Mesenteric fat pad (tissue), 1 donor: ENCODE data around the gene SLC1A2. TPM values are rescaled to one million over a fixed set of nuclear protein-coding genes. Genes with fewer than 3 reads are reported as not detected.

Source experiments
- DNase-seq: peaks from one replicate; pipeline ENCODE4 v3.0.0-alpha.2; 2020; ENCODE audit warnings: low spot score
- total RNA-seq: library from RNA; stranded (reverse); fragmentation: NEBNext Ultra II Directional; extraction: Animal tissue kit (Norgen Biotek cat#: 25700); gene quantifications from one replicate; pipeline ENCODE4 v1.2.1, GENCODE V29; 2021
- donor health status: DM: yes; HTN: yes; CAD: no.

SLC1A2 gene
- total RNA-seq, 1 donor from 2014 or later: 1.3 TPM

DNA sequence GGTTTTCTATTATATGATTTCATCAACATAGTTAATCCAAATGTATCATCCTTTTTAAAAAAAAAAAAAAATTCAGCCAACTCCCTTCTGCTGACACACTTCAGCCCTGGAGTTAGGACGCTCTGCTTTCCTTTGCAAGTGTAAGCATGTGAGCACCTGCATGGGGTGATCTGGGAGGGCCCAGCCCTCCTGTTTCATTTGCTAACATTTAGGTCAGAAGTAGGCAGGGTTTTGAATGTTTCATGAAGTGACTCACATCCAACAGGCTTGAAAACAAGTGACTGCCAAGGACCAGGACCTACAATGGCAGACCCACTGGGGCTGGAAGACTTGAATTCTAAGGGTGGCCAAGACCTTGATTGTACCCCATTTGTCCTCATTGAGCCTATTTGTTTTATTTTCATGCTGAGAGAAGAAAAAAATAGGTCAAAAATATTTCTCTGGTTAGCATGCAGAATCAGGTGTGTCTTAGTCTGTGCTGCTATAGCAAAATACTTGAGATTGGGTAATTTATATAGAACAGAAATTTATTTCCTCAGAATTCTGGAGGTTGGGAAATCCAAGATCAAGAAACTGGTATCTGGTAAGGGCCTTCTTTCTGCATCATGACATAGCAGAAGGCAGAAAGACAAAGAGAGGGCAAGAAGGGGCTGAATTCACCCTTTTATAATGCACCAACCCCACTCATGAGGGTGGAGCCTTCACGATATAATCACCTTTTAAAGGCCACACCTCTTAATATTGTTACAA lies 142.8 kb downstream of the SLC1A2 start:
- no peak for DNase-seq

DNA sequence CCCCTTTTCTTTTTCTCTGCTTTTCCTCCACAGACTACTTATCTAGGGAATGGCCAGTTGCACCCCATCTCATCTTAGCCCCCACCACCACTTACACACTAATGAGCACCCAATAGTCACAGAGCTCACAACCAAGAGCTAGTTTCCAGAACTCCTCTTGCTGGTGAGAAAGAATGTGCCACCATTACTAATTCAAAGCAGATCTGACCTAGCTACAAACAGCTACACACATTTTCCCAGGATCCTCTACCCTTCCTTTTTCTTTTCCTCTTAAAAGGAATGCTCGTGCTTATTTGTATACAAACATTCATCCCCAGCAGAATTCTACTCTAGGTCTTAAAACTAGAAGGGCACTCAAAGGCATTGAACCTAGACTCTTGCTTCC lies 143.6 kb downstream of the SLC1A2 start:
- DNase-seq: no peak

DNA sequence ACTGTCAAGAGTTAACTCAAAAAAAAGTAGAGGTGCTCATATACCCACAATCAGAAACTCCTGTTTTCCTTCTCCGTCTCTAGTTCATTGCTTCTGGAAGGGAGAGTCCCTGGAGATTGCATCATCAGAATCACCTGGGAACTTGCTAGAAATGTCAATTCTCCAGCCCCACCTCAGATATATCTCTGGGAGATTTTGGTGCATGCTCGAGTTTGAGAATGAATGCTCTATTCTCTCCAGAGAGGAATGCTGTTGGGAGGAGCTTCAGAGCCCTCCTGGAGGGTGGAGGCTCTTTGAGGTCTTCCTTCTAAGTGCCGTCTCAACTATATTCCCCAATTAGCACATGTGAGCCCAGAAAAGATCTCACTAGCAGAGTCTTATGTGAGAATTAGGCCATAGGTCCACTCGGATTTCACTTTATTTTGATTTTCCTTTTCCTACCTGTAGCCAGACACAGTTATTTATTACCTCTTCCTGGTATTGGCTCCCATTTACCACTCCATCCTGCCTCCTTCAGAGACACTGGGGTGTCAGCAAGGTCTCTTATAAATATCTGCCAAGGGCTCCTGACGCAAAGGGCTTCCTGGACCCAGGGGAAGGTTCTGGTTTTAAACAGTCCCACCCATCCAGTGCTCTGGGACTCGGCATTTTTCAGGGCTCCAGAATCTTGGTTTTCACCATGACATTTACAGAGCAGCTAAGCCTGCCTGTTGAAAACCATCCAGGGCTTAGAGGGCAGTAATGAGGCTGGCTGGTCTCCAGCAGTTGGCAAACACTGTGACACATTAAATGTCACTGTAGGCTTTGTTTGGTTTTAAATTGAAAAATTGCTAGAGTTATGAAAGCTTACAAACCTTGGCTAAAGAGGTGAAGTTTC lies 144.2 kb downstream of the SLC1A2 start:
- no peak for DNase-seq

DNA sequence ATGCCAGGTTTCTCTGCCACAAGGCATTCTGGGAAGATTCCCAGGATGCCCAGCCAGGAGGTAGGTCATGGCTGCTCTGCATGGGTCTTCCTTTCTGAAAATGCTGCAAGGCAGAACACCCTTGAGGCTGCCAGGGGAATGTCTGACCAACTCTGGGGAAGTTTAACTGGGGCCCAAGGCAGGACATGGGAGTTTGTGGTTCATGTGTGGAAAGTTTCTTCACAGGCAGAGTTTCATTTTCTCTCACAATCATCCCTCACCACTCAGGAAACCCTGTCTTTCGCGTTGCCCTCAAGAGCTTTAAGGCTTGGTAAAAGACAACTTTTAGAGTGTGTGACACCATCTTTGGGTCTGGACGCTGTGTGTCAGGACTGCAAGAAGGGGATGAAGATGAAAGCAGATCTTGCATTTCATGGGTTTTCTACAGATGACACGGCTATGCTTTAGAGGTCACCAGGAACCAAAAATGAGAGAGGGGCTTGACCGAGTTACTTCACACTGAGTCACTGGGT lies 146.9 kb downstream of the SLC1A2 start:
- DNase-seq: no peak

DNA sequence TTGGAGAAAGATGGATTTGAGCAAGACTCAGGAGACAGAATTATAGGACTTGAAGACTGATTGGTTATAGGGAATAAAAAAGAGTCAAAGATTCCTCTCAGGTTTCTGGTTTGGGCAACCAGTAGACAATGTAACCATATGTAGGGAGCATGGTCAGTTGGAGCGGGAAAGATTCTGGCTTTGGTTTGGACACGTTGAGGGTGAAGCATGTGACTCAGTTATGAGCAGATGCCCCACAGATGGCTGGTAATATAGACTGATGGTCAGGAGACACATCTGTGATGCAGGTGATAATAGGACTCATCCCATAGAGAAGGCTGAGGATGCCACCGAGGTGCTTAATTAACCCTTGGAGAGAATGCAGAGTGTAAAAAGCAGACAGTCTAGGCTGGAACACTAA lies 148.3 kb downstream of the SLC1A2 start:
- no peak for DNase-seq

DNA sequence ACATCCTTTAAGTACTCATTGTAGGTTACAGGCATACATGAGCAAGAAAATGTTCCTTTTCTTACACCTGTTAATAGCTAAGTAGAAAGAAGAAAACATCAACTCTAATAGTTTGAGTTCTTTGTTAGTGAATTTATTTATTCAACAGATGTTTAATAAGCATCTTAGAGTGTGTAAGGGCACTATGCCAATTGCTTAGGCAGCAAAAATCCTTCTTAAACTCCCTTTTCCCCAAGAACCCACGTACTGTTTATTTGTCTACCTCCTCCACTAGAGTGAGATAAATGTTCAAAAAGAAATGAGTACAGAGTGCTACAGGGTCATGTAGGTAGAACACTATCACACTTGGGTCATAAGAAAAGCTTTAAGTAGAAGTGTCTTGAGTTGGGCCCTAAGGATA lies 149.0 kb downstream of the SLC1A2 start:
- no peak for DNase-seq

DNA sequence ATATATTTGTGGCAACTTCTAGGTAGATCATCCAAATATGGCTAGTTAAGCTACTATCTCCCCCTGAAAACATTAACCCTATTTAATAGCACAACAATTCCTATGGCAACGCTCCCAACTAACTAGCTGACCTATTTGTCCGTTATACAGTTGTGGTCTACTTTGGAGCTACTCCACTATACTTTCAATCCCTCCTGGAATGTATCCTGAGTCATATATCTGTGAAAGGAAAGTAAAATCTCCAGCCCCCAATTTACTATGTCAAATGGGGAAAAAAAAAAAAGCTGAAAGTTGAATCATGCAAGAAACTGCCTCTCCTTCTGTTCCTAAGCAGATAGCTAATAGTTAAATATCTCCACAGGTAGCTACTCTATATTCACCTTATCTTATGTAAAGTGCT lies 151.9 kb downstream of the SLC1A2 start:
- DNase-seq: no peak

DNA sequence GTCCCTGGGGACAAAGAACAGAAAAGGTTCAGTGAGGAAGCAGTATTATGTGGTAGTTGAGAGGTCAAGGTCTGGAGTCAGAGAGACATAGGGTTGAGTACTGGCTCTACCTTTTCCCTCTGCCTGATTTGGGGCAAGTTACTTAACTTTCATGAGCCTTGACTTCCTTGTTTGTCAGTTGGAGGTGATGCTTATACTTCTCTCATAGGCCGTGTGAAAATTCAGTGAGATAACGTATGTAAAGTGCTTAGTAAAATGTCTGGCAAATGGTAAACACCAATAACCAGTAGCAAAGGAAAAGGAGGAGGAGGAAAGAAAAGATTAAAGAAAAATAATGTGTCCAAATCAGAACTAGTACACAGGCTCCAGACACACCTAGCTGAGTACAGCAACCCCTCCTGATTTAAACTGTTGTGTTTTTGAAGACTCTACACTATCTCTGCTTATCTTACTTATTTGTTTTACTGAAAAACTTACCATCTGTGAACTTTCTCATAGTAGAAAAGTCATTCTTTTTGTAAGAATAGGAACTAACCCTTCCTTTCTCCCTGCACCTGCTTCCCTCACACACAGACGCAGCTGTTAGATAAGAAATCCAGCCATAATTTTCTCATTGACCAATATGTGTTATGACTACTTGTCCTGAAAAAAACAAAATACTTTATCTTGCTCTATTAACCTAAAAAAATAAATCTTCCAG lies 153.5 kb downstream of the SLC1A2 start:
- no peak for DNase-seq

DNA sequence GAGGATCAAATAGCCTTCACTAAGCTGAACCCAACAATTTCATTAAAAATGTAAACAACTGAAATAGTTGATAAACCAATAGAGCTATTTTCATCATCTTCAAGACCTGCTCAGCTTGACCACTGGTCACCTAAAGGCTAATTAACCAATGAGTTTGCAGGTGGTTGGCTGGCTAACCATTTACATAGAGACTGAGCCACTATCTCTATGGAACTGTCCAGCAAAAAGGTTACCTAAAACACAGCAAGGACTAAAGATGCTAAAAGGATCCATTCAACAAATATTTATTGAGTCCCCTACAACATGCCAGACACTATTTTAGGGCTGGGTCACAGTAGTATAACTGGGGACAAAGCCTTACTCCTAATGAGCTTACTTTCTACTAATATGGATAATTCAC lies 156.6 kb downstream of the SLC1A2 start:
- no peak for DNase-seq

DNA sequence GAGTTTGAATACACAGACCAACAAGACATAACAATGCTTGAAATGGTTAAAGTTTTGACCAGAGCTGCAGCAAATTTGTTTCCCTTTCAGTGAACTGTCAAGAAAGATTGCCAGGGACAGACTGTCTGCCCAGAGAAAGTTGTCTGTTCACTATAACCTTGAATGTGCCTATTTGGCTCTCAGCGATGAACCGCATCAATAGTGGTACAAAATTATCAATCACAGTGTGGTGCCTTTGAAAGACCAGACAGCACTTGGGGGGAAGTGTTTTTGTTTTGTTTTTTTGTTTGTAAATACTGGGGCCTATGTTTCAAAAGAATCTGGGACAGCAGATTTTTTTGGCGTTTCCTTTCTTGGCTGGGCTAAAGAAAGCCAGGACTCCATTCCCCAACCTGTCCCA lies 157.3 kb downstream of the SLC1A2 start:
- DNase-seq: no peak

DNA sequence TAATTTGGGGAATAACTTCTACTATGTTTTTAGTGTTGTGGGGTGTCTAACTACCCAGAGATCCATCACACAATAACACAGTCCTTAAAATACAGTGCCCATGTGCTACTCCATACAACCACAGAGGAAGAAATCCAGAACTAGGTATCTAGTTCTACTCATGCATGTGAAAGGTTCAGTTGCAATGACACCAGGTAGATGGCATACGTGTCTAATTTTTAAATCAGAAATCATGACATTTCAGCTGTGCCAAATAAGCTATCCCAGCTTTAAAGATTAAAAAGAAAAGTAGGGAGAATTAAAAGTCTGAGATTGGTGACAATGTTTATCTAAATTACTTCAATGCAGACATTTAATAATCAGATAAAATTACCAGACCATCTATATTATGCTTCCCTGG lies 158.2 kb downstream of the SLC1A2 start:
- no peak for DNase-seq

DNA sequence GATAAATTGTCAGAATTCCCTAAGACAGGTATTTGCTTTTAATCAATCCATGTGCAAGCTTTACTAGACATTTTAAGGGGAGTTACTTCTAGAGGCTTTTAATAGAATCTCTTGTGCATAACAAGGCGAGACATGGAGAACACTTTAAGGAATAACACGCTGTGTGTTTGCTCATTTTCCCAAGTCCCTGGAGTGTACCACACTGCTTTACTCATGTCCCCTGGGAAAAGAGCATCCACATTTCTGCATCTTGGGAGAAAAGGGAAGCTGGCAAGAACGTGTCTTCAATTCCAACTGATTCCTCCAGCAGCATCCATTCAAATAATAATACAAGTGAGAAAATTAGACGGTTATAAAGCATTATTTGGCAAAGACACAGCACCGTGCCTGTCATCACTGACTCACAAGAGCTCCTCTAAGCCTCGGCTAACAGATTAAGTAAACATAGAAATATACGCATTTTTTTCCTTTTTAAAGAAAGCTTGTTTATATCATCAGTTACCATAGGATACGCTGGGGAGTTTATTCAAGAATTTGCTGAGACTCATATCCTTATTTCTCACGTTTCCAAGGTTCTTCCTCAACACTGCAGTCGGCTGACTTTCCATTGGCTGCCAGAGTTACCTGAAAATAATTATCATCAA lies 158.9 kb downstream of the SLC1A2 start:
- no peak for DNase-seq

DNA sequence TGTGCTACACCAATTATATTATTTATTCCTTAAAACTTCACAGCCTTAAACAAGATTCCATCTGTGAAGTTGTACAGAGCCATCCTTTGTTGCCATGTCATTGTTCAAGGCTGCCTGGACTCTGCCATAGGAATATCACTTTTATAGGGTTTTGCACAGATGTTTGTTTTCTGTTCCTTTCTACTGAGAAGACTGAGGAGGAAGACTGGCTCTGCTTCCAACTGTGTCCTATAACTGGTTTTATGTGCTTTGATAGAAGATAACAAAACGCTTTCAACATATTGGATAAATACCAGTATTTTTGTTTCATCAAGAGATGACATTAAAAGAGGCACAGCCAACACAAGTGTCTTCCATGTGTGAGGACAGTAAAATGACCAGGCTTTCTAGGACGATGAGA lies 159.8 kb downstream of the SLC1A2 start:
- no peak for DNase-seq

DNA sequence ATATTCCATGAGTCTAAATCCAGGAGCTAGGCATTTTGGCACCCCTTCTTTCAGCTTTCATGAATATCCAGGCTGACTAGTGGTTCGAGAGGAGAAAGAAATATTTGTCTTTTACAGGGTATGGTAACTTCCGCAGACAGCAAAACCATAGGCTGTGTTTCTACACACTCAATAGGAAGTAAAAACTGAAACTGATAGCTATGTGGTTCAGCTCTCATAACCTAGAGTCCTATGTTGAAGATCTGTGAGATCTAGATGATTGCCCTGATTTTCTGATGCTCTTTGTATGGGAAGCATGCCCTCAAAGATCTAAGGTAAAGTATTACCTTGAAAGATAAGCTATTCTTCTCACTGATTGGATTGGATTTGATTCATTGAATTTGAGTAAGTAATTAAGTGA lies 162.1 kb downstream of the SLC1A2 start:
- DNase-seq: no peak

DNA sequence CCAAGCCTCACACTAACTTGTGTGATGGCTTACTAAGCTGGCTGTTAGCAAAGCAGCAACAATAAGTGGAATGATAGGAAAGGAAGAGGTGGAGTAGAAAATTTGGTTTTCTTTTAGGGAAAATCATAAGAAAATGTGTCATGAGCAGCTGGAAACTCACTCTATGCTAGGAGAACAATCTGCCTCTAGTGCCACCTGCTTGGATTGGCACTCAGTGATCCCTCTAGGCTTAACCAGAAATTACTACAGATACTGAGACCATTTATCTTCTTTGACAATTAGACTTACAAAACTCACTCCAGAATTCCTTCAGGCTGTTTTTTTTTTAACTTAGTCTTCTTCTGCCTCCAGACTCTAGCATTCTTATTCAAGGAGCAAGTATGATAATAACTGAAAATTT lies 163.1 kb downstream of the SLC1A2 start:
- no peak for DNase-seq

DNA sequence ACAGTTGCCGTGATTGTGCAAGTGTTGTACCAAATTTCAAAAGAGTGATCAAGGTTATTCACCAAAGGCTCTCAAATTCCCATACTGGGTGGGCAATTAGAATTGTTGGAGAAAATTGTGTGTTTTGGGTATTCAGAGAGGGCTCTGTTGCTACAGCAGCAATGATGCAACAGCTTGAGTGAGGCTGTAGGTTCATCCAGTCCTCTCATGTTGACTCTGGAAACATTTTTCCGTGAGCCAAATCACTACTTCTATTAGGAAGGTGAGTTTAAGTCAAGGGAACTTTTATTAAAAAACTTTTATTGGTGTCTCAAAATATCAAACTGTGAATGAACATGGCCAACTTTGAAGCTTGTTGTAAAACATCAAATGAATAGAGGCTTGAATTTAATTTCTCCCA lies 163.8 kb downstream of the SLC1A2 start:
- no peak for DNase-seq

DNA sequence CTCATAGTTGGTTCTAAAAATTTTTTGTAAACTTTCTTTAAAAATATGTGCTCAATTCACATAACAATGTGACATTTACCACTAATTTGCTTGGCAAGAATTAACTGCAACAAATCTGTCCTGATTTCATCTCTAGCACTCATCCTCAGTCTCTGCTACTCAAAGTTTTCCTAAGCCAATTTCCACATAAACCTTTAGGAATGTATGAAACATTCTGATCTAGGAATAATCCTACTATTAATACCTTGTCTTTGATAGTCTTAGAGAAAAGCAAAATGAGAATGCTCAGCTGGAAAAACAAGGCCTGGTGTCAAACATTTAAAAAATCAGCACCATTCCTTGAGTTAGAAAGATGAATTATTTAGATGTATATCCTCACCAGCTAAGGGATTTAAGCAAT lies 166.1 kb downstream of the SLC1A2 start:
- DNase-seq: no peak

DNA sequence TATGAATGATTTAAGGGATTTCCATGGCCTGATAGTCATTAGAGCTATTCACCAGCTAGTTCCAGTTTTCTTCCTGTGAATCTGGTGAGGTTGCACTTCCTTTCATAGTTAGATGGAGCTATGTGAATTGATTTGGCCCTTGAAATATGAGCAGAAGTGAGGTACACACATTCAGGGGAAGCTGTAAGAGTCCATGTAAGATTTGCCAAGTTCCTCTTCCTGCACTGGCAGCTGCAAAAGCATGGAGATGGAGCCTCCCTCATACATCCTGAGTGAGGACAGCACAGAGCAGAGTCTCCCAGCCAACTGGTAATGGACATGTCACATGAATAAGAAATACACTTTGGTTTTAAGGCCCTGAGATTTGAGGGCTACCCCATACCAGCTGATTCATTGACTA lies 168.7 kb downstream of the SLC1A2 start:
- DNase-seq: no peak

DNA sequence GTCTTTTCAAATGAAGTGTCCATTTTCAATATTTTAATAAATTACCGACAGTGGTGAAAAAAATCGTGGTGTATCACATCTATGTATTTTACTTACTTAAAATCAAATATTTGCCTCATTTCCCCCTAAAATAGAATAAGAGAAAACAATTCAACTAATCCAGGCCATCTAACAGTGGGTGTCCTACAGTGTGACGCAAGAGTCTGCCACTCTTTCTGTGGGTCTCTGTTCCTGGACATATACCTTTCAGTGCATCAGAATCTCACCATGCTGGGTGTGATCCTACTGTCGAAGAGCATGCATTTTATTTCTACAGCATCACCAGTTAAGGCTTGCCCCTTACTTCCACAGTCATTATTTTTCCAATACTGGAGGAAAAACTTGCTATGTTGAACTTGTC lies 169.2 kb downstream of the SLC1A2 start:
- DNase-seq: no peak

DNA sequence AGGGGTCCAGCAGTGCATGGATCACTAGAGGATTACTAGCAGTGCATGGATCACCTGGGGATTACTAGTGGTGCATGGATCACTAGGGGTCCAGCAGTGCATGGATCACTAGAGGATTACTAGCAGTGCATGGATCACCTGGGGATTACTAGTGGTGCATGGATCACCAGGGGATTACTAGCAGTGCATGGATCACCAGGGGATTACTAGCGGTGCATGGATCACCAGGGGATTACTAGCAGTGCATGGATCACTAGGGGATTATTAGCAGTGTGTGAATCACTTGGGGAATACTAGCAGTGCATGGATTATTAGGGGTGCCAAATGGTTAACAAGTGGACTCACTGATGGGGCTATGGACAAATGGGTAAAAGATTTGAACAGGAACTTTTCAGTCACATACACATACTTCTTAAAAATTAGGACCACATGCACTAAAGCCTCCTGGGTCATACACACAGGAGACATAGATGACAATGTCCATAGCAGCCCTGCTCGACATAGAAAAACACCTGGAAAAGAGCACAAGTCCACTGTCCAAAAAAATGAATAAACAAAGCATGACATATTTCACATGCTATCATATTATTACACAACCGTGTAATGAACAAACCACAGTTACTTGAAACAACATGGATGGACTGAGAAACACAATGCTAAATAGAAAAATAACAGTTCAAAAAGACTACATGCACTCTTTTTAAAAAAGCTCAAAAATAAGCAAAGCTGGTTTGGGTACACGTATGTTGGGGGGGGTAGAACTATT lies 170.6 kb downstream of the SLC1A2 start:
- no peak for DNase-seq

DNA sequence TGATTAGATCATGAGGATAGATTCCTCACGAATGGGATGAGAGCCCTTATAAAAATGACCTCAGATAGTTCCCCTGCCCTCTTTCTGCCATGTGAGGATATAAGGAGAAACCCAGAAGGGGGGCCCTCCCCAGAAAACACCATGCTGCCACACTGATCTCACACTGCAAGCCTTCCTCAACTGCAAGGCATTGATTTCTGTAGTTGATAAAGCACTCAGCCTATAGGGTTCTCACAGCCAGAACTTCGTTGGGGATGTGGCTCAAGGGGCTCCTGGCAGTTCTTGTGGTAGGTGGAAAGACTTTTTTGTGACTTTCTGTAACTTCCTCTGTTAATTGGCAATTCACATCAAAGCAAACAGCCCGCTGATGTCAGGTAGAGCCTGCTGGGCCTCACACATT lies 171.5 kb downstream of the SLC1A2 start:
- no peak for DNase-seq
